HepG2 (cell line): ENCODE results near the gene MLLT10. TPM values are rescaled to one million over a fixed set of nuclear protein-coding genes. Genes with fewer than 3 reads are reported as not detected.

Source experiments
- BRCA1 ChIP-seq: sonication (generic); formaldehyde crosslinking; IDR thresholded peaks from 2 replicates; pipeline ENCODE4 v1.4.0; 2020; ENCODE audit warnings: missing genetic modification reagents
- HNRNPLL ChIP-seq: fragments of 200-400 bp; formaldehyde crosslinking; IDR thresholded peaks from 2 replicates; pipeline ENCODE4 v1.6.1; 2017; ENCODE audit warnings: mild to moderate bottlenecking, low read depth, low read length; ENCODE audit not compliant: poor library complexity, severe bottlenecking
- LCORL ChIP-seq, 2 experiments: fragments of 450-650 bp in 1 of 2; sonication (generic) in 1 of 2; formaldehyde crosslinking in 1 of 2; IDR thresholded peaks; 2 replicates each; pipeline versions ENCODE4 v1.5.0 to v1.6.1; 2017 to 2020; ENCODE audit warnings: antibody characterized with exemption in 1 of 2, missing genetic modification reagents in 1 of 2
- NFIC ChIP-seq: IDR thresholded peaks from 2 replicates; pipeline ENCODE4 v1.6.1; 2012; ENCODE audit warnings: mild to moderate bottlenecking, low read length, inconsistent platforms
- RORA ChIP-seq: sonication (generic); formaldehyde crosslinking; IDR thresholded peaks from 2 replicates; pipeline ENCODE4 v1.5.0; 2020; ENCODE audit warnings: mild to moderate bottlenecking, missing genetic modification reagents, moderate library complexity
- SPEN ChIP-seq: sonication (generic); formaldehyde crosslinking; IDR thresholded peaks from 2 replicates; pipeline ENCODE4 v1.5.1; 2020; ENCODE audit warnings: low read depth, mild to moderate bottlenecking, missing genetic modification reagents
- ZNF274 ChIP-seq: sonication (generic); formaldehyde crosslinking; IDR thresholded peaks from 2 replicates; pipeline ENCODE4 v1.5.1; 2020; ENCODE audit warnings: mild to moderate bottlenecking, missing genetic modification reagents
- ZNF337 ChIP-seq: sonication (generic); formaldehyde crosslinking; IDR thresholded peaks from 2 replicates; pipeline ENCODE4 v1.5.1; 2020; ENCODE audit warnings: missing genetic modification reagents, low read depth, mild to moderate bottlenecking, borderline replicate concordance
- ZNF484 ChIP-seq: sonication (generic); formaldehyde crosslinking; IDR thresholded peaks from 2 replicates; pipeline ENCODE4 v1.5.1; 2020; ENCODE audit warnings: mild to moderate bottlenecking, low read depth, missing genetic modification reagents, borderline replicate concordance
- ZNF670 ChIP-seq: sonication (generic); formaldehyde crosslinking; IDR thresholded peaks from 2 replicates; pipeline ENCODE4 v1.8.0; 2022; ENCODE audit warnings: mild to moderate bottlenecking, missing genetic modification reagents, borderline replicate concordance
- polyA plus RNA-seq, 8 experiments: library from polyadenylated mRNA; depleted of rRNA in 3 of 8; stranded (reverse) in 7 of 8; unstranded in 1 of 8; fragments of >200 nt; fragmentation: Illumina TruSeq in 4 of 8; extraction: Trizol in 4 of 8; gene quantifications; 2 replicates each; pipeline versions ENCODE4 v1.2.1 to v1.2.3, GENCODE V29; 2011 to 2016; ENCODE audit warnings: low read depth in 4 of 8, missing spikeins in 1 of 8, mixed read lengths in 1 of 8; ENCODE audit not compliant: insufficient read depth in 1 of 8
- total RNA-seq, 5 experiments: library from RNA; depleted of rRNA; stranded (reverse); fragments of >200 nt; fragmentation: Illumina TruSeq; extraction: Trizol; gene quantifications; 2 replicates each; pipeline ENCODE4 v1.2.3, GENCODE V29; 2016; ENCODE audit warnings: low read depth in 1 of 5
- TF ChIP-seq, protein P1 (sequence below): IDR thresholded peaks from 2 replicates; pipeline ENCODE4 v1.6.1; 2016; ENCODE audit warnings: low read depth, borderline replicate concordance
- TF ChIP-seq, protein P2 (sequence below): sonication (generic); formaldehyde crosslinking; IDR thresholded peaks from 2 replicates; pipeline ENCODE4 v1.4.0; 2020; ENCODE audit warnings: mild to moderate bottlenecking, missing genetic modification reagents
- TF ChIP-seq, protein P3 (sequence below): sonication (generic); formaldehyde crosslinking; IDR thresholded peaks from 2 replicates; pipeline ENCODE4 v1.8.0; 2022; ENCODE audit warnings: mild to moderate bottlenecking, missing genetic modification reagents, borderline replicate concordance
- TF ChIP-seq, protein P4 (sequence below): sonication (generic); formaldehyde crosslinking; conservative IDR thresholded peaks from 2 replicates; pipeline ENCODE4 v1.8.0; 2022; ENCODE audit warnings: missing genetic modification reagents
- TF ChIP-seq, protein P5 (sequence below): sonication (generic); formaldehyde crosslinking; IDR thresholded peaks from 2 replicates; pipeline ENCODE4 v1.8.0; 2022; ENCODE audit warnings: mild to moderate bottlenecking, missing genetic modification reagents; ENCODE audit not compliant: insufficient replicate concordance
- TF ChIP-seq, protein P6 (sequence below): sonication (generic); formaldehyde crosslinking; IDR thresholded peaks from 2 replicates; pipeline ENCODE4 v1.9.0; 2022; ENCODE audit warnings: missing genetic modification reagents, mild to moderate bottlenecking, borderline replicate concordance
- TF ChIP-seq, protein P7 (sequence below): sonication (generic); formaldehyde crosslinking; IDR thresholded peaks from 2 replicates; pipeline ENCODE4 v1.4.0; 2020; ENCODE audit warnings: mild to moderate bottlenecking, missing genetic modification reagents, borderline replicate concordance

Gene MLLT10
- total and polyA plus RNA-seq, 2 of the 13 experiments (the other 11 are each of a cell fraction or from before 2014, with no cell fraction given), result 51.3 to 84.1 TPM

DNA sequence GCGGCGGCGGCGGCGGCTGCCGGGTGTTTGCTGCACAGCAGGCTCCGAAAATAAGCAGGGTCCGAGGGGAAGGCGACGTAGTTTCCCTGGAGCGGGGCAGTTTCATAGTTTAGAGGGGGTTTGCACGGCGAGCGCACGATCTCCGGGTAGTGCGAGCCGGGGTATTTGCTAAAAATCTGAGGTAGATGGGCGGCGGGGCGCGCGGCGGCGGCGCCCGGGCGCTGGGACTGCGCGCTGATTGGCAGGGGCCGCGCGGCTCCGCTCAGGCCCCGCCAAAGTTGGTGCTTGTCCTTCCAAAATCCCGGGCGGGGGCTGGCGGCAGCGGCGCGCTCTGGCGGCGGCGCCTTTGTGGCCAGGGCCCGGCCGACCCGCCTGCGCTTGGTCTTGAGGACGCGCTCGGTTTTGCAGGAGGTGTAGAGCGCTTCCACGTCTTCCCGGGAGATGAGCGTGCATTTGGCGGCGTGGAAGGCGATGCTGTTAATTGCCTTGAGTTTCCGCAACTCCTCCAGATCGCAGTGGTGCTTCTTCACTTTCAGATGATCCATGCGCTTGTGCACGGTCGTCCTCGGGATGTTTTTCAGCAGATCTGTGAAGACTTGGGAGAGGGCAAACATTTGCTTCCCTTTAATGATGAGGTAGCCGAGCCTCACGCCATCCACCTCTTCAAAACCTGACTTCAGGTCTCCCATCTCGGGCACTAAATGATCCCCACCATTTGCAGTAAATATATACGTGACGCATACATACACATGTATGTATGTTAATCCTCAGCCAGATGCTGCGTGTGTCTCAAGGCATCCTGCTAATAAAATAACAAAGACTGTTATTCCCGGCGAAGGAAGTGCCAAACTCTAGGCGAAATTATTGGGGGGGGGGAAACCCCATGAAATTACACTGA is 16.6 kb upstream of the MLLT10 start (continued):
- TF ChIP-seq ZNF670 (no peak), RORA (CRISPR knock-in tag) (no peak), LCORL (IDR thresholded peaks at IDR 0.05) (no peak), LCORL (CRISPR knock-in tag; IDR thresholded peaks at IDR 0.05) (0 out of 2 replicates have a peak, but pooled peaks have one; percentile 21), BRCA1 (CRISPR knock-in tag) (no peak), ZNF337 (CRISPR knock-in tag) (no peak), ZNF274 (CRISPR knock-in tag) (peak; percentile 81; the same call in 1 of the 2 replicates), NFIC (no peak), ZNF484 (CRISPR knock-in tag) (no peak), SPEN (CRISPR knock-in tag) (peak; percentile 50; the same call in 1 of the 2 replicates), HNRNPLL (peak; percentile 73)
- TF ChIP-seq, protein P1, sequence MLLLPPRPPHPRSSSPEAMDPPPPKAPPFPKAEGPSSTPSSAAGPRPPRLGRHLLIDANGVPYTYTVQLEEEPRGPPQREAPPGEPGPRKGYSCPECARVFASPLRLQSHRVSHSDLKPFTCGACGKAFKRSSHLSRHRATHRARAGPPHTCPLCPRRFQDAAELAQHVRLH (CRISPR knock-in tag), result no peak
- TF ChIP-seq, protein P2, sequence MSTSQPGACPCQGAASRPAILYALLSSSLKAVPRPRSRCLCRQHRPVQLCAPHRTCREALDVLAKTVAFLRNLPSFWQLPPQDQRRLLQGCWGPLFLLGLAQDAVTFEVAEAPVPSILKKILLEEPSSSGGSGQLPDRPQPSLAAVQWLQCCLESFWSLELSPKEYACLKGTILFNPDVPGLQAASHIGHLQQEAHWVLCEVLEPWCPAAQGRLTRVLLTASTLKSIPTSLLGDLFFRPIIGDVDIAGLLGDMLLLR, result peak; percentile 58; the same call in 1 of the 2 replicates
- TF ChIP-seq, protein P3, sequence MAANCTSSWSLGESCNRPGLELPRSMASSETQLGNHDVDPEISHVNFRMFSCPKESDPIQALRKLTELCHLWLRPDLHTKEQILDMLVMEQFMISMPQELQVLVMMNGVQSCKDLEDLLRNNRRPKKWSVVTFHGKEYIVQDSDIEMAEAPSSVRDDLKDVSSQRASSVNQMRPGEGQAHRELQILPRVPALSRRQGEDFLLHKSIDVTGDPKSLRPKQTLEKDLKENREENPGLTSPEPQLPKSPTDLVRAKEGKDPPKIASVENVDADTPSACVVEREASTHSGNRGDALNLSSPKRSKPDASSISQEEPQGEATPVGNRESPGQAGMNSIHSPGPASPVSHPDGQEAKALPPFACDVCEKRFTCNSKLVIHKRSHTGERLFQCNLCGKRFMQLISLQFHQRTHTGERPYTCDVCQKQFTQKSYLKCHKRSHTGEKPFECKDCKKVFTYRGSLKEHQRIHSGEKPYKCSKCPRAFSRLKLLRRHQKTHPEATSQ (CRISPR knock-in tag), result 0 out of 2 replicates have a peak, but pooled peaks have one; percentile 47
- TF ChIP-seq, protein P4, sequence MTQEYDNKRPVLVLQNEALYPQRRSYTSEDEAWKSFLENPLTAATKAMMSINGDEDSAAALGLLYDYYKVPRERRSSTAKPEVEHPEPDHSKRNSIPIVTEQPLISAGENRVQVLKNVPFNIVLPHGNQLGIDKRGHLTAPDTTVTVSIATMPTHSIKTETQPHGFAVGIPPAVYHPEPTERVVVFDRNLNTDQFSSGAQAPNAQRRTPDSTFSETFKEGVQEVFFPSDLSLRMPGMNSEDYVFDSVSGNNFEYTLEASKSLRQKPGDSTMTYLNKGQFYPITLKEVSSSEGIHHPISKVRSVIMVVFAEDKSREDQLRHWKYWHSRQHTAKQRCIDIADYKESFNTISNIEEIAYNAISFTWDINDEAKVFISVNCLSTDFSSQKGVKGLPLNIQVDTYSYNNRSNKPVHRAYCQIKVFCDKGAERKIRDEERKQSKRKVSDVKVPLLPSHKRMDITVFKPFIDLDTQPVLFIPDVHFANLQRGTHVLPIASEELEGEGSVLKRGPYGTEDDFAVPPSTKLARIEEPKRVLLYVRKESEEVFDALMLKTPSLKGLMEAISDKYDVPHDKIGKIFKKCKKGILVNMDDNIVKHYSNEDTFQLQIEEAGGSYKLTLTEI, result no peak
- TF ChIP-seq, protein P5, sequence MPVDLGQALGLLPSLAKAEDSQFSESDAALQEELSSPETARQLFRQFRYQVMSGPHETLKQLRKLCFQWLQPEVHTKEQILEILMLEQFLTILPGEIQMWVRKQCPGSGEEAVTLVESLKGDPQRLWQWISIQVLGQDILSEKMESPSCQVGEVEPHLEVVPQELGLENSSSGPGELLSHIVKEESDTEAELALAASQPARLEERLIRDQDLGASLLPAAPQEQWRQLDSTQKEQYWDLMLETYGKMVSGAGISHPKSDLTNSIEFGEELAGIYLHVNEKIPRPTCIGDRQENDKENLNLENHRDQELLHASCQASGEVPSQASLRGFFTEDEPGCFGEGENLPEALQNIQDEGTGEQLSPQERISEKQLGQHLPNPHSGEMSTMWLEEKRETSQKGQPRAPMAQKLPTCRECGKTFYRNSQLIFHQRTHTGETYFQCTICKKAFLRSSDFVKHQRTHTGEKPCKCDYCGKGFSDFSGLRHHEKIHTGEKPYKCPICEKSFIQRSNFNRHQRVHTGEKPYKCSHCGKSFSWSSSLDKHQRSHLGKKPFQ (CRISPR knock-in tag), result no peak
- TF ChIP-seq, protein P6, sequence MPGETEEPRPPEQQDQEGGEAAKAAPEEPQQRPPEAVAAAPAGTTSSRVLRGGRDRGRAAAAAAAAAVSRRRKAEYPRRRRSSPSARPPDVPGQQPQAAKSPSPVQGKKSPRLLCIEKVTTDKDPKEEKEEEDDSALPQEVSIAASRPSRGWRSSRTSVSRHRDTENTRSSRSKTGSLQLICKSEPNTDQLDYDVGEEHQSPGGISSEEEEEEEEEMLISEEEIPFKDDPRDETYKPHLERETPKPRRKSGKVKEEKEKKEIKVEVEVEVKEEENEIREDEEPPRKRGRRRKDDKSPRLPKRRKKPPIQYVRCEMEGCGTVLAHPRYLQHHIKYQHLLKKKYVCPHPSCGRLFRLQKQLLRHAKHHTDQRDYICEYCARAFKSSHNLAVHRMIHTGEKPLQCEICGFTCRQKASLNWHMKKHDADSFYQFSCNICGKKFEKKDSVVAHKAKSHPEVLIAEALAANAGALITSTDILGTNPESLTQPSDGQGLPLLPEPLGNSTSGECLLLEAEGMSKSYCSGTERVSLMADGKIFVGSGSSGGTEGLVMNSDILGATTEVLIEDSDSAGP, result 0 out of 2 replicates have a peak, but pooled peaks have one; percentile 63
- TF ChIP-seq, protein P7, sequence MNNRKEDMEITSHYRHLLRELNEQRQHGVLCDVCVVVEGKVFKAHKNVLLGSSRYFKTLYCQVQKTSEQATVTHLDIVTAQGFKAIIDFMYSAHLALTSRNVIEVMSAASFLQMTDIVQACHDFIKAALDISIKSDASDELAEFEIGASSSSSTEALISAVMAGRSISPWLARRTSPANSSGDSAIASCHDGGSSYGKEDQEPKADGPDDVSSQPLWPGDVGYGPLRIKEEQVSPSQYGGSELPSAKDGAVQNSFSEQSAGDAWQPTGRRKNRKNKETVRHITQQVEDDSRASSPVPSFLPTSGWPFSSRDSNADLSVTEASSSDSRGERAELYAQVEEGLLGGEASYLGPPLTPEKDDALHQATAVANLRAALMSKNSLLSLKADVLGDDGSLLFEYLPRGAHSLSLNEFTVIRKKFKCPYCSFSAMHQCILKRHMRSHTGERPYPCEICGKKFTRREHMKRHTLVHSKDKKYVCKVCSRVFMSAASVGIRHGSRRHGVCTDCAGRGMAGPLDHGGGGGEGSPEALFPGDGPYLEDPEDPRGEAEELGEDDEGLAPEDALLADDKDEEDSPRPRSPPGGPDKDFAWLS (CRISPR knock-in tag), result no peak
